Measurements from ENCODE around the gene RNU4-1. TPM values are rescaled to one million over a fixed set of nuclear protein-coding genes. Genes with fewer than 3 reads are reported as not detected.
A peak's percentile ranks its signal among the peaks of the same experiment; 100 is the strongest.

The RNU4-1 gene
- total and polyA plus RNA-seq, 8 donors, result 1.8 to 3,518 (median 3,185) TPM; not detected in 5

DNA sequence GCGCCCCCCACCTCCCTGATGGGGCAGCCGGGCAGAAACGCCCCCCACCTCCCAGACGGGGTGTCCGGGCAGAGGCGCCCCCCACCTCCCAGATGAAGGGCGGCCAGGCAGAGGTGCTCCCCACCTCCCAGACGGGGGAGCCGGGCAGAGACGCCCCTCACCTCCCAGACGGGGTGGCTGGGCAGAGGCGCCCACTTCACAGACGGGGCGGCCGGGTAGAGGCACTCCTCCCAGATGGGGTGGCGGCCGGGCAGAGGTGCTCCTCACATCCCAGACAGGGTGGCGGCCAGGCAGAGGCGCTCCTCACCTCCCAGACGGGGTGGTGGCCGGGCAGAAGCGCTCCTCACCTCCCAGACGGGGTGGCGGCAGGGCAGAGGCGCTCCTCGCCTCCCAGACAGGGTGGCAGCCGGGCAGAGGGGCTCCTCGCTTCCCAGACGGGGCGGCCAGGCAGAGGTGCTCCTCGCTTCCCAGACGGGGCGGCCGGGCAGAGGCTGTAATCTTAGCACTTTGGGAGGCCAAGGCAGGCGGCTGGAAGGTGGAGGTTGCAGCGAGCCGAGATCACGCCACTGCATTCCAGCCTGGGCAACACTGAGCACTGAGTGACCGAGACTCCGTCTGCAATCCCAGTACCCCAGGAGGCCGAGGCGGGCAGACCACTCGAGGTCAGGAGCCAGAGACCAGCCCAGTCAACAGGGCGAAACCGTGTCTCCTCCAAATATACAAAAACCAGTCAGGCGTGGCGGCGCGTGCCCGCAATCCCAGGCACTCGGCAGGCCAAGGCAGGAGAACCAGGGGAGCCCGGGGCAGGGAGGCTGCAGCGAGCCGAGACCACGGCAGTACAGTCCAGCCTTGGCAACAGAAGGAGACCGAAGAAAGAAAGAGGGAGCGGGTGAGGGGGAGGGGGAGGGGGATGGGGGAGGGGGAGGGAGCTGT, 14.6 kb downstream of the RNU4-1 start:
- Histone ChIP-seq H3K27ac (no peak overlapping the region), H3K9me3 (no peaks in the 10 kb centered on the region), H3K4me3 (no peak overlapping the region), H3K27me3 (no peaks in the 10 kb centered on the region), H3K4me1 (no peaks in the 10 kb centered on the region), H3K36me3 (no peaks in the 10 kb centered on the region)
- intact Hi-C loops (cut with DNase I), result no loop called here
- TF ChIP-seq, protein P1, sequence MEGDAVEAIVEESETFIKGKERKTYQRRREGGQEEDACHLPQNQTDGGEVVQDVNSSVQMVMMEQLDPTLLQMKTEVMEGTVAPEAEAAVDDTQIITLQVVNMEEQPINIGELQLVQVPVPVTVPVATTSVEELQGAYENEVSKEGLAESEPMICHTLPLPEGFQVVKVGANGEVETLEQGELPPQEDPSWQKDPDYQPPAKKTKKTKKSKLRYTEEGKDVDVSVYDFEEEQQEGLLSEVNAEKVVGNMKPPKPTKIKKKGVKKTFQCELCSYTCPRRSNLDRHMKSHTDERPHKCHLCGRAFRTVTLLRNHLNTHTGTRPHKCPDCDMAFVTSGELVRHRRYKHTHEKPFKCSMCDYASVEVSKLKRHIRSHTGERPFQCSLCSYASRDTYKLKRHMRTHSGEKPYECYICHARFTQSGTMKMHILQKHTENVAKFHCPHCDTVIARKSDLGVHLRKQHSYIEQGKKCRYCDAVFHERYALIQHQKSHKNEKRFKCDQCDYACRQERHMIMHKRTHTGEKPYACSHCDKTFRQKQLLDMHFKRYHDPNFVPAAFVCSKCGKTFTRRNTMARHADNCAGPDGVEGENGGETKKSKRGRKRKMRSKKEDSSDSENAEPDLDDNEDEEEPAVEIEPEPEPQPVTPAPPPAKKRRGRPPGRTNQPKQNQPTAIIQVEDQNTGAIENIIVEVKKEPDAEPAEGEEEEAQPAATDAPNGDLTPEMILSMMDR (IDR thresholded peaks at IDR 0.05), result no peak
- ATAC-seq (no peak), DNase-seq (no peak)

DNA sequence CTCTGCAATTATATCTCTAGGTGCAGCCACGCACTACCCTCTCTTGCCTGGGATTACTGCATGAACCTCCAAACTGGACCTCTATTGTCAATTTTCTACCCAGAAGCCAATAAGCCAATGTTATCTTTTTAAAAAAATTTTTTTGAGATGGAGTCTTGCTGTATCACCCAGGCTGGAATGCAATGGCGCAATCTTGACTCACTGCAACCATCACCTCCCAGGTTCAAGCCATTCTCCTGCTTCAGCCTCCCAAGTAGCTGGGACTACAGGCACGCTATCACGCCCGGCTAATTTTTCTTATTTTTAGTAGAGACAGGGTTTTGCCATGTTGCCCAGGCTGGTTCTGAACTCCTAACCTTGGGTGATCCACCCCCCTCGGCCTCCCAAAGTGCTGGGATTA, 16.3 kb downstream of the RNU4-1 start:
- H3K36me3 ChIP-seq, result no peaks in the 10 kb centered on the region
- no peak overlapping the region for H3K4me3 ChIP-seq
- TF ChIP-seq, protein P1 (IDR thresholded peaks at IDR 0.05), result no peak
- no peak overlapping the region for H3K27ac ChIP-seq
- no peaks in the 10 kb centered on the region for H3K9me3 ChIP-seq
- no peak for DNase-seq
- intact Hi-C loops (cut with DNase I), result no loop called here
- H3K27me3 ChIP-seq, result no peaks in the 10 kb centered on the region
- peak; percentile 29 for ATAC-seq
- H3K4me1 ChIP-seq, result no peaks in the 10 kb centered on the region

DNA sequence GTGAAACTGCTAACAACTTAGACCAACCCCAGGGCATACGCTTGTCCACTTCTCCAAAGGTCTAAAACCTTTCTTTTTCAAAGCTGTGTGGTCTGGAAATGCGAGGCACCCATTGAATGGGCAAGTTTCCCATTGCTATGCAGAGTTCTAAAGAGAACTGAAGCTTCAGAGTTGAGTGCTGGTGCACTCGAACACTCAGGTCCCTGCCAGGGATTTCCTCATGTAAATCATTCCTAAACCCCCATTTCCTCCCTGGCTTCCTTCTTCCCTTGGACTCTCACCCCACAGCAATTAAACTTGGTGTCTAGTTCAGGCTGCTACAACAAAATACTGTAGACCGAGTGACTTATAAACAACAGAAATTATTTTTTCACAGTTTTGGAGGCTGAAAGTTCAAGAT, 25.3 kb downstream of the RNU4-1 start:
- DNase-seq (peak in 1 of 4 donors; percentile 70), ATAC-seq (peak; percentile 11)
- TF ChIP-seq, protein P1 (IDR thresholded peaks at IDR 0.05), result no peak
- peak overlapping the region; percentile 28 to 48 for H3K27ac ChIP-seq
- peaks cover 20 to 42% of the 10 kb centered on the region in 2 donors for H3K4me1 ChIP-seq
- H3K36me3 ChIP-seq, result no peaks in the 10 kb centered on the region
- intact Hi-C loops (cut with DNase I), result loop anchor here (5.0 kb wide), 1 partner anchor 40 kb away; no protein-coding TSS in a partner anchor
- H3K27me3 ChIP-seq, result no peaks in the 10 kb centered on the region
- no peak overlapping the region for H3K4me3 ChIP-seq
- H3K9me3 ChIP-seq, result no peaks in the 10 kb centered on the region

DNA sequence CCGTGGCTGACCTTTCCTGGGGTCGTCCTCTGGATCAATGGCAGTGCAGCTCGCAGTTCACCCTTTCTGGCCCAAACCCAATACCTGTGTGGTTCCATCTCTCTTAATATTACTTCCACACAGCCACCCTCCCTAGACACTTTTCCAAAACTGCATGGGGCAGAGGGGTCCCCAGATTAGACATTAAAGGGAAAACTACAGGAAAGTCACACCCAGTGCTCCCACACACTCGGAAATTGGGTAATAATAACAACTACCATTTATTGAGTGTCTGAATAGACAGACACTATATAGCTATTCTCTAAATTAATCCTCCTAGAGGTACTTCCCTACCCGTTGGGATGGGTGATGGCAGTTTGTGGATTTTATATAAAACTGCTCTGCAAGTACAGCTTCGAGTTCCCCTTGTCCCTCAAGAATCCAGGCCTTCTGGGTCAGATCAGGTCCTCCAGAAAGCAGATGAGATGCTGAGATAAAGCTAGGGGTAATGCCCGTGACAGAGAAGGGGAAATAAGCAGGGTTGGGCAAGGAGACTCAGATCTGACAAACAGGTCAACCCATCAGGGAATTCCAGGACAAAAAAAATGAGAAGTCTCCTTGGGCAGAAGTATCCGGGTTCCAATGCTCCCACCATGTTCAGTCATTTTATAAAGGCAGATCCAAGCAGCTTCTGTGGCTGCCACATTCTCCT, 26.7 kb downstream of the RNU4-1 start:
- Histone ChIP-seq H3K27me3 (no peaks in the 10 kb centered on the region), H3K27ac (no peak overlapping the region), H3K36me3 (no peaks in the 10 kb centered on the region), H3K4me3 (no peak overlapping the region), H3K9me3 (no peaks in the 10 kb centered on the region), H3K4me1 (peaks cover 32 to 57% of the 10 kb centered on the region in 2 donors)
- ATAC-seq, result no peak
- intact Hi-C loops (cut with DNase I), result loop anchor here (5.0 kb wide), 1 partner anchor 39 kb away; no protein-coding TSS in a partner anchor
- no peak for DNase-seq
- TF ChIP-seq, protein P1 (IDR thresholded peaks at IDR 0.05), result no peak
